Measurements from ENCODE around the gene RPTOR.

The RPTOR gene

GRCh38 chr17:80947200-80947940 is 402.7 kb downstream of the RPTOR start:
- no peak for DNase-seq (ENCODE audit: low read depth)
- H3K4me3 ChIP-seq (ENCODE audit: low read depth, low read length), result no peak overlapping the region
- no peak for TF ChIP-seq CTCF (IDR thresholded peaks at IDR 0.05; ENCODE audit: insufficient read depth, low read depth, low read length, missing control alignments)

GRCh38 chr17:80948019-80948975 is 403.7 kb downstream of the RPTOR start:
- no peak for DNase-seq (ENCODE audit: low read depth)
- TF ChIP-seq CTCF (IDR thresholded peaks at IDR 0.05; ENCODE audit: insufficient read depth, low read depth, low read length, missing control alignments), result no peak
- H3K4me3 ChIP-seq (ENCODE audit: low read depth, low read length), result no peak overlapping the region

GRCh38 chr17:80948976-80949450 is 404.4 kb downstream of the RPTOR start:
- H3K4me3 ChIP-seq (ENCODE audit: low read depth, low read length), result no peak overlapping the region
- no peak for DNase-seq (ENCODE audit: low read depth)
- no peak for TF ChIP-seq CTCF (IDR thresholded peaks at IDR 0.05; ENCODE audit: insufficient read depth, low read depth, low read length, missing control alignments)

GRCh38 chr17:80949451-80950421 is 405.1 kb downstream of the RPTOR start:
- no peak for DNase-seq (ENCODE audit: low read depth)
- H3K4me3 ChIP-seq (ENCODE audit: low read depth, low read length), result no peak overlapping the region
- no peak for TF ChIP-seq CTCF (IDR thresholded peaks at IDR 0.05; ENCODE audit: insufficient read depth, low read depth, low read length, missing control alignments)

GRCh38 chr17:80950466-80951120 is 406.0 kb downstream of the RPTOR start:
- no peak for DNase-seq (ENCODE audit: low read depth)
- no peak for TF ChIP-seq CTCF (IDR thresholded peaks at IDR 0.05; ENCODE audit: insufficient read depth, low read depth, low read length, missing control alignments)
- no peak overlapping the region for H3K4me3 ChIP-seq (ENCODE audit: low read depth, low read length)
